NCI-H2107 treated with DMSO at 0.1 percent for 48 hours (cell line): ENCODE measurements around the gene DRD5.
"Not testable (repeated sequence)": the region's sequence is repeated elsewhere in the genome, so short reads cannot be mapped to it uniquely, and the experiment has no call there.

Experiments
- DNase-seq: peaks from one replicate; lab custom pipeline; 2025; ENCODE audit not compliant: unreplicated experiment; lab: John Stamatoyannopoulos, UW

Gene DRD5

GRCh38 chr4:9781343-9782135, at the start of gene DRD5:
Gene DRD5, plus strand, starts transcription at chr4:9781634. Its CDS starts 396 bp downstream, at chr4:9782030.
- no peak for DNase-seq

- not testable (repeated sequence) for DNase-seq
Measured at GRCh38 chr4:9732256-9732655, 49.2 kb upstream of the DRD5 start.

- DNase-seq: no peak
Measured at GRCh38 chr4:9735515-9735914, 45.9 kb upstream of the DRD5 start.

GRCh38 chr4:9737280-9737679, 44.2 kb upstream of the DRD5 start:
- DNase-seq: not testable (repeated sequence)

GRCh38 chr4:9743789-9744188, 37.6 kb upstream of the DRD5 start:
- DNase-seq: not testable (repeated sequence)

GRCh38 chr4:9745782-9746181, 35.7 kb upstream of the DRD5 start:
- DNase-seq: no peak

- no peak for DNase-seq
Measured at GRCh38 chr4:9758641-9759317, 22.7 kb upstream of the DRD5 start.

- peak; percentile 25 for DNase-seq
Measured at GRCh38 chr4:9762823-9763475, 18.5 kb upstream of the DRD5 start.

GRCh38 chr4:9764155-9764696, 17.2 kb upstream of the DRD5 start:
- no peak for DNase-seq

GRCh38 chr4:9765091-9765490, 16.3 kb upstream of the DRD5 start:
- DNase-seq: no peak

- no peak for DNase-seq
Measured at GRCh38 chr4:9769321-9769720, 12.1 kb upstream of the DRD5 start.

- DNase-seq: no peak
Measured at GRCh38 chr4:9771034-9771433, 10.4 kb upstream of the DRD5 start.

GRCh38 chr4:9773471-9773870, 8.0 kb upstream of the DRD5 start:
- DNase-seq: no peak

- DNase-seq: no peak
Measured at GRCh38 chr4:9782136-9782436, 652 bp downstream of the DRD5 start.

GRCh38 chr4:9785891-9786290, 4.5 kb downstream of the DRD5 start:
- DNase-seq: not testable (repeated sequence)

GRCh38 chr4:9792381-9792780, 10.9 kb downstream of the DRD5 start:
- DNase-seq: no peak

GRCh38 chr4:9796641-9797040, 15.2 kb downstream of the DRD5 start:
- DNase-seq: not testable (repeated sequence)

- peak; percentile 86 for DNase-seq
Measured at GRCh38 chr4:9800848-9801247, 19.4 kb downstream of the DRD5 start.

- DNase-seq: no peak
Measured at GRCh38 chr4:9804918-9805317, 23.5 kb downstream of the DRD5 start.

- no peak for DNase-seq
Measured at GRCh38 chr4:9808077-9808476, 26.6 kb downstream of the DRD5 start.

GRCh38 chr4:9811806-9812205, 30.4 kb downstream of the DRD5 start:
- no peak for DNase-seq
